Renal cortical epithelial cell (primary cell): ENCODE data around the gene GPR25. TPM values are rescaled to one million over a fixed set of nuclear protein-coding genes. Genes with fewer than 3 reads are reported as not detected.
A peak's percentile ranks its signal among the peaks of the same experiment; 100 is the strongest.

Experiments used
- DNase-seq: peaks from one replicate; pipeline ENCODE4 v3.0.0-alpha.2; 2011; ENCODE audit warnings: low read depth
- total RNA-seq: library from RNA; depleted of rRNA; stranded (reverse); fragments of >200 nt; gene quantifications from 2 replicates; pipeline ENCODE4 v1.2.3, GENCODE V29; 2014

Gene GPR25
- total RNA-seq, 1 donor from 2014 or later = 0.10 TPM

DNA sequence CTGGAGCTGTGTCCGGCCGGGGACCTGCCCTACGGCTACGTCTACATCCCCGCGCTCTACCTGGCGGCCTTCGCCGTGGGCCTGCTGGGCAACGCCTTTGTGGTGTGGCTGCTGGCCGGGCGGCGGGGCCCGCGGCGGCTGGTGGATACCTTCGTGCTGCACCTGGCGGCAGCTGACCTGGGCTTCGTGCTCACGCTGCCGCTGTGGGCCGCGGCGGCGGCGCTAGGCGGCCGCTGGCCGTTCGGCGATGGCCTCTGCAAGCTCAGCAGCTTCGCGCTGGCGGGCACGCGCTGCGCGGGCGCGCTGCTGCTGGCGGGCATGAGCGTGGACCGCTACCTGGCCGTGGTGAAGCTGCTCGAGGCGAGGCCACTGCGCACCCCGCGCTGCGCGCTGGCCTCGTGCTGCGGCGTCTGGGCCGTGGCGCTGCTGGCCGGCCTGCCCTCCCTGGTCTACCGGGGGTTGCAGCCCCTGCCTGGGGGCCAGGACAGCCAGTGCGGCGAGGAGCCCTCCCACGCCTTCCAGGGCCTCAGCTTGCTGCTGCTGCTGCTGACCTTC is 412 bp downstream of the GPR25 start:
- DNase-seq = no peak

DNA sequence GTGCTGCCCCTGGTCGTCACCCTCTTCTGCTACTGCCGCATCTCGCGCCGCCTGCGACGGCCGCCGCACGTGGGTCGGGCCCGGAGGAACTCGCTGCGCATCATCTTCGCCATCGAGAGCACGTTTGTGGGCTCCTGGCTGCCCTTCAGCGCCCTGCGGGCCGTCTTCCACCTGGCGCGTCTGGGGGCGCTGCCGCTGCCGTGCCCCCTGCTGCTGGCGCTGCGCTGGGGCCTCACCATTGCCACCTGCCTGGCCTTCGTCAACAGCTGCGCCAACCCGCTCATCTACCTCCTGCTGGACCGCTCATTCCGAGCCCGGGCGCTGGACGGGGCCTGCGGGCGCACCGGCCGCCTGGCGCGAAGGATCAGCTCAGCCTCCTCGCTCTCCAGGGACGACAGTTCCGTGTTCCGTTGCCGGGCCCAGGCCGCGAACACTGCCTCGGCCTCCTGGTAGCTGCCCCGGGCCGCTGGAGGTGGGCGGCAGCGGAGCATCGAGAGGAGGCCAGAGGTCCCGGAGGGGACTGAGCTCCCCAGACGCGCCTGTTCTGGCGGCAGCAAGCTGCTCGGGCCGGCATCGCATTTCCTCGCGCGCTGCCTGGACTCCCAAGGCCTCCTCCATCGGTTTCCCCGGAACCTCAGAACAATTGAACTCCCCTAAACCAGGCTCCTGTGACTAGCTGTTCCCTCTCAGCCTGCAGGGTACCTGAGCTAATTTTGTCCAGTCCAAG is 1.1 kb downstream of the GPR25 start:
- DNase-seq = no peak

DNA sequence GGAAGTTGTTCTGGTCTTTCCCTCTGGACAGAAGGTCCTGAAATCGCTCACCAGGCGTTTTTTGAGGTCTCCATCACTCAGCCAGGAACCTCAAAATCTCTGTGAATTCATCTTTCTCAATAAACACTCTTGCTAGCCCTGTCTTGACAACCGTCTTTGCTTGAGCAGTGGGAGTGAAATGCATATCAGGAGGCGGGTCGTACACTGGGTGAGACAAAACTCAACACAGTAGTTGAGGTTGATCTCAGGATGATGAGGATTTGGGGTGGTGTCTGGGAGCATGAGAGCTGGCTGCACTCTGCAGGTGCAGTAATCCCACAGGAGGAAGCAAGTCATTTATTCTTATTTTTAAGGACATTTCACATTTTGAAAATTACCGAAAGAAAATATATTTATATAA is 1.9 kb downstream of the GPR25 start:
- DNase-seq = no peak

DNA sequence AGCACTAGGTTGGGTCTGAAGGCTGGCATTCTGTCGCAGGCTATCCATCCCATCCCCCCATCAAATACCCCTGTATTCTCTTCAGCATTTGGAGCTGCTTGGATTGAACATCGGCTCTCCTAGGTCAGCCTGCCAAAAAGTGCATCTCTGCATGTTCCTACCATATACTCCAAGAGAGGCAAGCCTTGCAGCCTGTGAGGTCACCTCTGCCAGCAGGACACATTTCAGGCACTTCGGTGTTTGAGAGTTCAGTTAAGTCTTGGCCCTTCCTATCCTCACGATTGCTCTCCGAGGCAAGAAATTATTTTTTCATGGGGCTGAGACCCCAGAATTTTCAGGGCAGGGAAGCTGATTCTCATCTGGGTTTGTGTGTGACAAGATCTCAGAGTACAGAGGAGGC is 2.6 kb downstream of the GPR25 start:
- no peak for DNase-seq

DNA sequence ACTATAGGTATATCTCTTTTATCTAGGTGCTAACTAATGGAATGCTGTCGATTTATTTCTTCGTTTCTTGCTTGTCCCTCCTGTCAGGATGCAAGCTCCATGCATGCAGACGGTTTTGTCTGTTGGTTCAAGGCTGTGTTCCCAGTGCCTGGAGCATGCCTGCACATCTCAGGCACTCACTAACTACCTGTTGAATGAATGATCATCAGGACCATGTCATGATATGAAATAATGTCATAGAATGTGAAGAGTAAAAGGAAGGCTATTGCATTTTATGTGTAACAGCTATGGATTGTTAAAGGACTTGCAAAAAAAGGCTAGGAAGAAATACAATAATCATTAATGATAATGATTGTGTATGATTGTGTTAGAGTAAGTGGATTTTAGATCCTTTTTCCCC is 4.2 kb downstream of the GPR25 start:
- DNase-seq = no peak

DNA sequence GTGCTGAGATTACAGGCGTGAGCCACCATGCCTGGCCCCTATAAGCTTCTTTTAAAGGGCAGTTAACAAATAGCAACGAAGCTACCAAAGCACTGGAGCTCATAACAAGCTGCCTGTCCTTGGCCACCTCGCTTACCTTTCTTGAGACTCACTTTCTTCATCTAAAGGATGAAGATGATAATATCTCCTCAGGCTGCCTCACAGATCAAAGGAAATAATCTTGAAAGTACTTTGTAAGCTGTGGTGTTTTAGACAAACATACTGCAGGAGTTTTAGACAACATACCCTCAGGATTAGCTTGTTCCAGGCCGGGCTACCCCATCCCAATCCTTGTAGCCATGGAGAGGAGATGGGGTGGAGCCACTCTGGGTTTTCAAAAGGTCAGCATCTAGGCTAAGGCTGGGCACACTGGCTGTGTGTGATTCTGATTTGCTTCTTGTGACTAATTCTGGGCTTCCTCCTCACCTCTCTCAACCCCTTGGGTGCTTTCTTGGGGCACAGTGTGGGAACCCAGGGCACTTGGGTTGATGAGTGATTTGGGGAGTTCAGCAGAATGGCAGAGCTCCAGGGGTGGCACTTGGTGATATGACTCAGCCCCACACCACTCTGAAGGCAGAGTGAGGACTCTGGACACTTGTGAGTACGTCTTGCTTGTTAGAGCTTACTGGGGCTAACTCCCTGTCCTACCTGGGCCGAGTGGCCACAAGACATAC is 5.2 kb downstream of the GPR25 start:
- no peak for DNase-seq

DNA sequence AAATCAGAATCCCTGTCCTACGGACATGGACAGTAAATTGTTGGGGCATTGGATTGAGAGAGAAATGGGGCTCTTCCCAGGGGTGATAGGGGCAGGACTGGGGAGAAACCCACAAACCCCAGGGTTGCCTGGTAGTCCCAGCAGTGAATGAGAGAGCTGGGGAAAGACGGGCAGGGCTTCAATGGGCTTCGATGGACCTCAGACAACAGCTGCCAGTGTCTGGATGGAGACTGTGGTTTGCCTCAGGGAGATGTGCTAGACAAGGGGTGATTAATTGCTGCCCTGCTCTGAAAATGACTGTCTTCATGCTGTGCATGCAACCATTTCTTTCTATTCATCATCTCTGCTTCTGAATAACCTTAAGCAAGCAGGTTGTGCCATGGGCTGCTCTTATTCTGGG is 7.4 kb downstream of the GPR25 start:
- DNase-seq = no peak

DNA sequence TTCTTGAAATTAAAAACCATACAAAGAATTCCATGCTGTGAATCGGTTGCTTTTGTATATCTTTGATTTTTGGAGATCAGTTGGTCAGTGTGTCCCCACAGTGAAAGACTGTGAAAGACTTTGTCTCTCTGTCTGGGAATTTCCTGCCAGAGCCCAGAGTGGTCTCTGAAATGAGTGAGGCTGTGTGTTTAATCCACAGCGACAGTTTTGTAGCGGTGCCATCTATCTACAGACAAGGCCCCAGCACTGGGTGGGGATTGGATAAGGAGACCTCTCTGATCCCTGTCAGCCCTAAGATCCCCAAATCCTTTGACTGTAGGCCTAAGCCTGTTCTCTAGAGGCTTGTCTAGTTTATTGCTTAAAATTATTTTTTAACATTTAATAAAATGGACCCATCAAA is 10.3 kb downstream of the GPR25 start:
- DNase-seq = no peak

DNA sequence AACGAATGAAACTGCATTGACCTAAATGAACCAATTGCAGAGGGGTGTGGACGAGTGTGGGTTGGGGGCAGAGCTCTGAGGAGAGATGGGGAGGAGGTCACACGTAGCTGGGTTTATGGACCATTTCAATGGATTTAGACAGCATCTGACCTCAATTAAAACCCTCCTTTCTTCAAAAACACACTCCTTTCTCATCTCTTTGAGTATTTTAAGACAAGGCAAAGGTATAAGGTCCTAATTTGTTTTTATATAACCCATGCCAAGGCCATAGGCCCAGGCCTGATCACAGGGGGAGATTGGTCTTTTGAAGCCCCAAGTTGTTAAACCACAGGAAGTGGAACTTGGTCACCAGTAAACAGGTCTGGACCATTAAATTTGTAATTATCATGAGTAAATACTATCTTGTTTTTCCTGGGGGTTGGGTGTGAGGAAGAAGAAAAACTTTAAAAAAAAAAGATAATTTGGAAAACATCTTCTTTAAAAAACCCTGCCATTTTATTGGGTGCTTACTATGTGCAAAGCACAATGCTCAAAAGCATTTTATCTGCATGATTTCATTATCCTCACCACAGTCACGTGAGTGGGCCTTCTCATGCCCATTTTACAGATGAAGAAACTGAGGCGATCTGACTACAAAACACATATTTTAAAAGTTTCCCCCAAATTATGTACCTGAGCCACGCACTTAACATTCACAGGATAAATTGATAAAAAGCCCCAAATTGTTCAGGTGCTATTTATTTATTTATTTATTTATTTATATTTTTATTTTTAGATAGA is 13.0 kb downstream of the GPR25 start:
- DNase-seq = no peak

DNA sequence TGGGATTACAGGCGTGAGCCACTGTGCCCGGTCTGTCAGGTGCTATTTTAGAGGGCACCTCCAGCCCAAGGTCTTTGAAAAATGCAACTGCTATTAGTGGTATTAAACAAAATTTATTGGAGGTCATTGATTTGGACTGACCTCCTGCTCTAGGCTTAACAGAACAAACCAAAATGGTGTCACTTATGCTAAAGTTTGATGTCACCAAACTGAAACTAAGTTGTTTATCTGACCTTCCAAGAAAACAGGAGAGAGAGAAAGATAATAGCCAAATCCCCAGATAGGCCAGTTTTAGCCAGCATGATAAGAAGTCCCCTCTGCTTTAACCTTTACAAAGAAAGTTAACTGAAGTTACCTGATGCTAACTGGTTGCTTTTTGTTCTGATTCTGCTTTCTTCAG is 13.8 kb downstream of the GPR25 start:
- DNase-seq = no peak

DNA sequence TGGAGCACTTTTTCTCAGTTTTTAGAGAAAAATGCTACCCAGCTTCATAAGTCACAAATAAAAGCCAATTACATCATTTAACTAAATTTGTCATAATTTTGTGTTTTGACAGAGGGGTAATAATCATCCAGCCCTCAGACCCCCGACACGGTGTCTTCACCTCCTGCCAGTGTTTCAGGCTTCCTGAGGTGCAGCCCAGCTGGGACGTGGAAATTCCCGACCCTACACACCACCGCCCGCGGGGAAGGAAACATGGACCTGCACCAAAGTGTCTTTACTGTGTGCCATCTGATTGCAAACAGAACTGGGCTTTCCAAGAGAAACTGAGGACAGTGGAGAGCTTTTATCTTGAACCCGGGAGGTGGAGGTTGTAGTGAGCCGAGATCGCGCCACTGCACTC is 14.3 kb downstream of the GPR25 start:
- DNase-seq = no peak

DNA sequence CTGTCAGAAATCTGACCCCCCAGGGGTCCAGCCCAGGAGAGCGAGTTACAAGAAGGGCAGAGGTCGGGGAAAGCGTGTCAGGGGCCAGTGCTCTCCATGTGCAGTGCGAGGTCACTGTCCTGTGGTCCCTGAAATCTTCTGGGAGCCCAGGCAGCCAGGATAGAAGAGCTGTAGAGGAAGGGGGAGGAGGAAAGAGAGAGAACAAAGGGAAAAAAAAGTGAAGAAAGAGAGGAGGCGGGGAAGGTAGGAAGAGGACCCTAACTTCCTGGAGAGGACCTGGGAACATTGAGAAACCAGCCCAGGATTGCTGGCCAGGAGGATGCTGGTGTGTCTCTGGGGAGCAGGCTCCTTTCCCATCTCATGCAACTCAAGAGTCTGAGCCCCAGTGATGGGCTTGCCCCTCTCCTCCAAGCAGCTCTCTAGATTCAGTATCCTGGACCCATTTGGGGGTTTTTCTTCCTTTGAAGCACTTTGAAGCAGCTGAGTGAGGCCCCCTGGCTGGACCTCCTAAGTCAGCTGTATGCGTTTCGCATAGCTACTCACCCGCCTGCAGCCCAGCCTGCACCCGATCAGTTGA is 15.1 kb downstream of the GPR25 start:
- DNase-seq = no peak

DNA sequence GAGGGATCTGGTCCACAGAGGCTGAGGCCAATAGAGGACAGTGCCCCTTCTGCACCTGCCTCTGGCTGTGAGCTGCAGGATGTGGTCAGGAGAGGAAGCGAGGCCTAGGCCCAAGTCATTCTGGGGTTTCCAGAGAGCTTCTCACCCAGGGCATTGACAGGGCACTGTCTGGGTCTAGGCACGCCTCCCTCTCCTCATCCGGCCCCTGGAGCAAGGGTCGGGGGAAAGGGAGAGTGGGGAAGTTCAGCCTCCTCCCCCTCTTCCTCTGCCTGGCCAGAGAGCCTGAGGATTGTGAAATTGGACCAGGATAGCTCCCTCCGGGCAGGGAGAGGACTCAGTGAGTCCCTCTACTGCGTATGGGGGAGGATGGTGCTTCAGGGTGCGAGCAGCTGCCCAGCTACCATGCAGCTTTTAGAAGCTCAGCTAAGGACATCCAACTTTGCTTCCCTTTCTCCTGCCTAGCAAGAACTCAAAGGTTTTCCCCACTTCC is 15.6 kb downstream of the GPR25 start:
- DNase-seq = peak; percentile 79

DNA sequence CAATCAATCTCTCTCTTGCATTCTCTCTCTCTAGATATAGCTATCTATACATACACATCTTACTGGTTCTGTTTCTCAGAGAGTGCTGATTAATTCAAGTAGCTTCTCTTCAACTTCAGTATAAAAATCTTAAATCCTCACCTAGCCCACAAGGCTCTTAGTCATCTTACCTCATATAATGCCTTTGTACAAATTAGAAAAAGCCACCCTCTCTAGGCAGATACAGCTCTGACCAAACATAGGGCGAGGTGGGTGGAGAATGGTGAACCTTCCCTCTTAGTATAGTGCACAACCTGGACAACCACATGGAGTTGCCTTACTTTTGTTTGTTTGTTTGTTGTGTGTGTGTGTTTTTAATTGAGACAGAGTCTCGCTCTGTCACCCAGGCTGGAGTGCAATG is 16.8 kb downstream of the GPR25 start:
- peak; percentile 39 for DNase-seq

DNA sequence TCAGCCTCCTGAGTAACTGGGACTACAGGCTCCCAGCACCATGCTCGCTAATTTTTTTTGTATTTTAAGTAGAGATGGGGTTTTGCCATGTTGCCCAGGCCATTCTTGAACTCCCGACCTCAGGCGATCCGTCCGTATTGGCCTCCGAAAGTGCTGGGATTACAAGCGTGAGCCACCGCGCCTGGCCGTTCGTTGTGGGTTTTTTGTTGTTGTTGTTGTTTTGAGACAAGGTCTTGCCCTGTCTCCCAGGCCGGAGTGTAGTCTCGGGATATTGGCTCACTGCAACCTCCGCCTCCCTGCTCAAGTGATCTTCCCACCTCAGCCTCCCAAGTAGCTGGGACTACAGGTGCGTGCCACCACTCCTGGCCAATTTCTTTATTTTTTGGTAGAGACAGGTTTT is 17.2 kb downstream of the GPR25 start:
- DNase-seq = no peak

DNA sequence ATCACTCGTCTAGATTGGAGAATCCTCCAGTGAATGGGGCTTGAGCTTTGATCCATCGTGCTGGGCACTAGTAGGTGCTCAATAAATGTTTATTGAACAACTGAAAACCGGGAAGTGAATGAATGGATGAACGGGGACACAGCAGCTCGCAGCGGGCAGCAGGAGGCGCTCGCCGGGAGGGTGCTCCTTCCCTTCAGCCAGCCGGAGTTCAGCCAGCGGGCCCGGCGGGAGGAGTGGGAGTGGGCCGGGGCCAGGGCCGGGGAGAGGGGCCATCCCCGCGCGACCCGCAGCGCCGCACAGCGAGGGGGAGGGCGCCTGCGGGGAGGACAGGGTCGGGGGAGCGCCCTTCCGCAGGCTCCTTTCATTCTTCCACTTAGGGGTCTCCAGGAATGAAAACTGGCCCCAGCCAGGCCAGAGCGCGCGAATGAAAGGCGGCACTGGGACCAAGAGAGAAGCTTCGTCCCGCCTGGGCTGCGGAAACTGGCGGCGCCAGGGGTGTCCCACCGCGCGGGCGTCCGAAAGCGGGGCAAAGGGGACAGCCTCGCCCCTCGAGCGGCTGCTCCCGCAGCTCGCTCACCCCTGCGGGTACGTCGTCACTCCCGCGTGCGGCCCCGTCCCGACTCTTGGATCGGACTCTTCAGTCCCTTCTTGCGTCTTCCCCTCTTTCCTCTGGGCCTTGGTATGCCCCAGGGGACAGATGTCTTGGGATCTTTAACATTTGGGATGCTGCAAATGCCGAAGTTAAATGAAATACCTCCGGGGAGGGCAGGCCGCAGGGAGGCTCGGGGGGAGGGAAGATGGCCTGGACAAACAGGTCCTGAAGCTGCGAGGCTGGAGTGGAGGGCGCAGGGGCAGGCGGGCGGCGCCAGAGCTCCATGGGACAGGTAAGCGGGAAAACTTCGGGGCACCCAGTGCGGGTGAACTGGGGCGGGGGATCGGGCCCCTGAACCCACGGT is 18.3 kb downstream of the GPR25 start:
- peak; percentile 45 for DNase-seq

DNA sequence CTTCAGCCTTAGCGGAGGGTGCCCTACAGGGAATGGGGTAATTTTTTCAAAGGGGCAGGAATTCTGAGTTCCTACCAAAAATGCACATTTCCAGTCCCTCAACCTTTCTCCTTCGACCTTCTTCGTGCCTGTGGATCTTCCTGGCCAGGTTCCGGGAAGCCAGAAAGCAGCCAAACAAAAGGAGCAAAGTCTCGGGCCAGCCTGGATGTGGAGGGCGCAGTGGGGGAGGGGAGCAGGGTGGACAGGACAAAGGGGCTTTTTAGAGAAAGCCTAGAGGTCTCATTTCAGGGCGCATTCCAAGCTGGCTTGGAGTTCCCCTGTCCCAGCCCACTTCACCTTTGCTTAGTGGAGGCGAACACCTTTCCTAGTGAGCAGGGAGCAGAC is 19.0 kb downstream of the GPR25 start:
- no peak for DNase-seq

DNA sequence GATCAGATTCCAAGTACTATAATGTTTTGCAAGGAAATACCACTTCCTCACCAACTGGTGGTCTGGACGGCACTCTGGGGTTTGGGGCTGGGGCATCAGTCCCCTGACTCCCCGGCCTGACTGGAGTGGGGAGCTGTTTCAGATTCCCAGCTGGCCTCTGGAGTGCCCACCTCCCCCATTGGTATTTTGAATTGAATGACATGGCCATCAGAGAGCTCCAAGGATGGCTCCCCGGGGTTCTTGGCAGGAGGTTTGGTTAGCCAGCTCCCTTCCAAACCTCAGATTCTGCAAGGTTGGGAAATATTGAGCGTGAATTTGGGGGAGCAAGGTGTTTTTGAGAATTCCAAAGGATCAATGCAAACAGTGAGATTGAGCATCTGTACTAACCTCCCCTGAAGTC is 19.8 kb downstream of the GPR25 start:
- no peak for DNase-seq

DNA sequence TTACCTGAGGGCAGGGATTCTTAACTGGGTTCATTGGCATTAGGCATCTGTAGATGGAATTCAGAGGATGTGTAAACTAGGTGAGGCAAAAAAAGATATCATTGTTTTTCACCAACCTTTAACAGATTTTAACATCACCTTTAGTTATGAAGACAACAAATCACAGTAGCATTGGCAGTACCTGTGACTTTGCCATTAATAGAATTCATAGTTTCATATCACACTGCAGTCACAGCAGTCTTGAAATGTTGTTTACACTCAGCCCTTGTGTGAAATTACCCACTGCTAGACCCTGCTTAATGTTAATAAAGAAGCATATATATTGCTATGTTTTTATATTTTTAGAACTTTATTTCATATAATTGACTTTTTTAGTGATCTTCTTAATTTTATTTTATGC is 20.2 kb downstream of the GPR25 start:
- DNase-seq = no peak

DNA sequence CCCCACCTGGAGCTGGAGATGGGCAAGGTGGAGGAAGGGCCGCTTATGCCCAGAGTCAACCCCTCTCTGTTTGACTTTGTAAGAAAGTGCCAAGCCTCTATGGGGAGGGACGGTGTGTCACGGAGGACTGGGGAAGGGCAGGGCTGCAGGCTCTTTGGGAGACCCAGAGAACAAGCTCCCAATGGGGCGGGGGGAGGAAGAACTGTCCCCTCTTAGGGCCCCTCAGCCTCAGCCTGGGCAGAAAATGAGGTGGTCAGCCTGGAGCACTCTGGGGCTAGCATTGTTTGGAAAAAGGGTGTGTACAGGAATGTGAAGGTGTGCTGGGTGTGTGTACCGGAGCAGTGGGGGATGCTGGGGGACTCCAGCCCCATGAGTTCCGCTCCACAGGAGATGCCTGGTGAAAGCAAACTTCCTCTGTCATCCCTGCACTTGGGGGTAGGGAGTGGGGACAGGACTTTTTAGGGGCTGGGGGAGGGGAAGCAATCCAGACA is 20.7 kb downstream of the GPR25 start:
- peak; percentile 40 for DNase-seq
